Stimulated activated CD4-positive, alpha-beta T cell treated with anti-CD3 and anti-CD28 coated beads, TNF-alpha, amount 100 ng/mL, for 4 hours (primary cell): ENCODE measurements around the gene TBC1D1.

Experiments used
- DNase-seq, 3 experiments: peaks; one replicate each; pipeline ENCODE4 v3.0.0-alpha.2; 2020; ENCODE audit warnings: low read depth in 3 of 3

TBC1D1 gene

GRCh38 chr4:38100474-38101255, 209.8 kb downstream of the TBC1D1 start:
- no peak for DNase-seq

DNA sequence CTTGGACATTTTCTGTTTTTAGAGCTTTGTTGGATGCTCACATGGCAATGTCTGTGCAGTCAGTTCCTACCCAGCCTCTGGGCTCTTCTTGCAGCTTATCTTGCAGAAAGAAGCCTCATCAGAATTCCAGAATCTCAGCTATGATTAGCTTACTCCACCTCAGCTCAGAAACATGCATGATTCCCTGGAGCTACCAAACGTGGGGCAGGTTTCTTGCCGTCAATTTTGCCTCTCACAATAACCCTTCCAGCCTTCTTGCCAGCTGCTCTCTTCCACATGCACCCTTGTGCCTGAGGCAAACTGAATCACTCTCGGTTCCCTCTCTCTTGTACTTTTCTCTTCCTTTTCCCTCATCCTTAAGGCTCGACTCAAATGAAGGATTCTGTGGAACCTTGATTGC, 210.7 kb downstream of the TBC1D1 start:
- no peak for DNase-seq

GRCh38 chr4:38102957-38103588, 212.2 kb downstream of the TBC1D1 start:
- no peak for DNase-seq

- no peak for DNase-seq
Measured at GRCh38 chr4:38105475-38106220, 214.8 kb downstream of the TBC1D1 start.

GRCh38 chr4:38106311-38106710, 215.4 kb downstream of the TBC1D1 start:
- no peak for DNase-seq

GRCh38 chr4:38106886-38107514, 216.1 kb downstream of the TBC1D1 start:
- DNase-seq = no peak

DNA sequence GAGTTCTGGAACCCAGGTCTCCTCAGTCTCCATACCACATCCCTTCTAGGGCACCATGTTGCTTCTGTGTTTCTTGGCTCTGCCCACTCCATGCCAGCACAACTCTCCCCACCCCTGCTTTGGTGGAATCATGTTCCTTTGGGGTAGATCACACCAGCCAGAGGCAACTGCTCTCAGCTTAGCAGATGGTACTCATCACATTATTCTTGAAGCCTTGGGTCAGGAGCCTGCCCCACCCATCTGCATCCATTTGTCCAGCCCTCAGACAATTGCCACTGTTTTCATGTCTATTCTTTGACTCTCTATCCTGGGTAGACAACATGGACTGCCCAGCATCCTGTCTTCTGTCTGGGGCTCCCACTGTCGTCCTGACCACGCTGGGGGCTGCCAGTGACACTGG, 216.9 kb downstream of the TBC1D1 start:
- no peak for DNase-seq

DNA sequence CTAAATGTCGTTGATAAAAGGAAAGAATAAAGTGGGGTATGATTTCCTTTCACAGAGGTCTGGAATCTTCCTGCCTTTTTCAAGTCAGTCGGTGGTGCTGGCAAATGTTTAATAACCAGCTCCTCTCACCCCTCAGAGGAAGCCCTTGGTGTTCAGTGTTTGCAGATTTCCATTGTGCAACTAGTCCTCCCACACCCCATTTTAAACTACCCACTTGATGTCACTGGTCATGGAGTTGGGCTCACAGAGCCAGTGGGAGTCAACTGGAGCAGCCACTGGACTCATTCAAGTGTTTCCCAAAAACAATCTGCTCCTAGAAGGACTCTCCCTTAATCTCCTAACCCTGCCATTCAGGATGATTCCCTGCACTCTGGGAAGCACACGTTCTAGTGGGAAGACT, 218.5 kb downstream of the TBC1D1 start:
- no peak for DNase-seq

DNA sequence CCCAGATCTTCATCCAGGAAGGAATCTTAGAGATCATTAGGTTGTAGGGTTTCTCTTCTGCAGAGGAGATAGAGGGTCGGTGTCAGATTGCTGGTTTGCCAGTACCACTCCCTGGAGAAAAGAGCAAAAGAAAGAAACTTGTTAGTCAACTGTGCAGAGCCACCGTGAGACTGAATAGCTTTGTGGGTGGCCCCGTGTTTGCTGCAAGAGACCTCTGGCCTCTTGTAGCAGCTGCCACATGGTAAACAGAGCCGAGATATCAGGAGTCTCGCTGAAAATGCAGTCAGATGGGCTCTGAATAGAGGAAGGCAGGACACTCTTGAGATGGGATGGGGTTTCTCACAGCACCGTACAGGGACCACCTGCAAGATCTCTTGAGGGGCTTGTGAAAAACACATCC, 219.0 kb downstream of the TBC1D1 start:
- no peak for DNase-seq

GRCh38 chr4:38111024-38111423, 220.1 kb downstream of the TBC1D1 start:
- DNase-seq = no peak

- DNase-seq = no peak
Measured at GRCh38 chr4:38111717-38112116, 220.8 kb downstream of the TBC1D1 start.

- DNase-seq = no peak
Measured at GRCh38 chr4:38113132-38113531, 222.2 kb downstream of the TBC1D1 start.

DNA sequence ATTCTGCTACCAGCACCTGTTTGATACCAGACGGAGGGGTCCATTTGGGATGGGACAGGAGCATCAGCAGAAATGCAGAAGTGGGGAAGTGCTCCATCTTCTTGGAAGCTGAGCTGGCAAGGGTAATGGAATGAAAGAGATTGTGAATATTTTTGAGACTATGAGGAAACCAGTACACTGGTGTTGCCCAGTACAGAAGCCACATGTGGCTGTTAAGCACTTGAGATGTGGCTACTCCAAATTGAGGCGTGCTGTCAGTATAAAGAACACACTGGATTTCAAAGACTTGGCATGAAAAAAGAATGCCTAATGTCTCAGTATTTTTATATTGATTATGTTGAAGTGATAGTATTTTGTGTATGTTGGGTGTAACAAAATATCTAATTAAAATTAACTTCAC, 222.7 kb downstream of the TBC1D1 start:
- DNase-seq = no peak

DNA sequence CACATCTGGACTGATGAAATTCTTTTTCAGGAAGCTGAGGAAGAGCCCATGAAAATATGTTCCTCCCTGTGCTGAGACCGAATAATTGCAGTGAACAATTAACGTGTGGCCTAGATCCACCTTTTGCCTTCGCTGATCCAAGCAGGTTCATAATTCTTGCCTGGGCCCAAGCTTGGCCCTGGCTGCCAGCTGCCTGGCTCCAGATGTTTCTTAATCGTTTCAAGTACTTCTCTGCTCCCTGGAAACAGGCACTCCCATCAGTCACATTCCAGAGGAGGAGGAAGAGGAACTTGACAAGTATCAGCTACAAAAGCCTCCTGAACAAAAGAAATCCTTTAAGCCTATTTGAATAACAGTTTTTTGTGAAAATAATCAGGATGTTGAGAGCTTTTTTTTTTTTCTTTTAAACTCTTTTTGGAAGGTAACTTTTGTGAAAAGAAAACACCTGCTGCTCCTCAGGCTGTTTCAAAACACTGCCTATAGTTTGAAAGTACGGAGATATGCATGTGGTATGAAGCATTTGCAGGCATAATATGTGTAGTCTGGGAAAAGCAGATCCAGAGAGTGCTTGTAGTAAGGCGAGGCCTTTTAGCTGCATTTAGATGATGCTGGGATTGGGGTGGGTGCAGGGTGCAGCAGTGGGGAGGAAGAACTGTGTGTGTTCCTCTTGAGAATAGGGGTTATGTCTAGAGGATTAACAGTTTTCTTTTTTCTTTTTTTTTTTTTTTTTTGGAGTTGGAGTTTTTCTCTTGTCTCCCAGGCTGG, 223.7 kb downstream of the TBC1D1 start:
- no peak for DNase-seq

DNA sequence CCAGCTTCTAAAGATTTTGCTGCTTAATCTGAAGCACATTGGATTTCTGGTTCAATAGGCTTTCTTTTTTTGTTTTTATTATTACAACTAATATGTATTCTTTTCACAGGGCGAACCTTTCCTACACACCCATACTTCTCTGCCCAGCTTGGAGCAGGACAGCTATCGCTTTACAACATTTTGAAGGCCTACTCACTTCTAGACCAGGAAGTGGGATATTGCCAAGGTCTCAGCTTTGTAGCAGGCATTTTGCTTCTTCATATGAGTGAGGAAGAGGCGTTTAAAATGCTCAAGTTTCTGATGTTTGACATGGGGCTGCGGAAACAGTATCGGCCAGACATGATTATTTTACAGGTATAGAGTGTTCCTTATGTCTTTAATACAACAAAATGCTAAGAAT, 224.7 kb downstream of the TBC1D1 start:
- DNase-seq = no peak

GRCh38 chr4:38117591-38117990, 226.7 kb downstream of the TBC1D1 start:
- no peak for DNase-seq

GRCh38 chr4:38119668-38120385, 228.9 kb downstream of the TBC1D1 start:
- DNase-seq = no peak

GRCh38 chr4:38120772-38121171, 229.9 kb downstream of the TBC1D1 start:
- no peak for DNase-seq

DNA sequence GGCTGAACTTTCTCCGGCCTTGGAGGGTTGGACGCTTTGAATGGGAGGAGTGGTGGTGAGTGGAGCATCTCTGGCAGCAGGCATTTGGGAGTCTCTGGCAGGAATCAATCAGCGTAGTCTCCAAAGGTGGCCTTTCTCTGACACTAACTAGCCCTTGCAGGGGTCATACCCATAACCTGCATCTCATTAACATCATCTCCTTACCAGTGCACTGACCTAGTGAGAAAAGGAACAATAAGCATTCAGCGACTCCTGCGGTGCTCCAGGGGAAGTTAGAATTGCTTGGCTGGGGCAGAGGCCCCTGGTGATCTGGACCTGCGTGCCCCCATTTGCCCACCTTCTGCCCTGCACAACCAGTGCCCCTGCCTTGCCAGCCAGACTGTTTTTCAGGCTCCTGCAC, 231.2 kb downstream of the TBC1D1 start:
- DNase-seq = no peak

- DNase-seq = no peak
Measured at GRCh38 chr4:38123555-38123954, 232.7 kb downstream of the TBC1D1 start.

GRCh38 chr4:38124961-38125360, 234.1 kb downstream of the TBC1D1 start:
- DNase-seq = no peak
